ENCODE results near the gene PPME1.

PPME1 gene

DNA sequence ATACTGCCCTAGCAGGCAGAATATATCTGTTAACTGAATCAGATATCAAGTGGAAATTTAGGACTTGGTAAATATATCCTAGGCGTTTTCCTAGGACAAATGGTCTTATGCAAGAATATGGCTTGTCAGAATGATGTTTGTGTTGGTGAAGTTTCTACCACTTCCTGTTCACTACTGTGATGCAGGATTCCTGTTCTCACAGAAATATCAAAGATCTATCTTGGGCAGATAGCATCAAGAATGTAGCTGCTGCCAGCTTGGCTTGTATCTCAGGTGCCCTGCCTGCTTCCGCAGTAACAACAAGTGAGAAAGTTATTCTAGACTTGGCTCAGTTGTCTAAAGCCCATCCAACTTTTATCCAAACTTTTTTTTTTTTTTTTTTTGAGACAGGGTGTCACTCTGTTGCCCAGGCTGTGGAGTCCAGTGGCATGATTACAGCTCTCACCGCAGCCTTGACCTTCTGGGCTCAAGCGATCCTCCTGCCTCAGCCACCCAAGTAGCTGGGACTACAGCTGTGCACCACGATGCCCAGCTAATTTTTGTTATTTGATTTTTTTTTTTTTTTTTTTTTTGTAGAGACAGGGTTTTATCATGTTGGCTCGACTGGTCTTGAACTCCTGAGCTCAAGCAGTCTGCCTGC, 61.3 kb downstream of the PPME1 start:
- H3K36me3 ChIP-seq: peaks cover 67 to 96% (median 87%) of the 10 kb centered on the region in 11 experiments
- no peak overlapping the region for H3K27ac ChIP-seq
- no peaks in the 10 kb centered on the region for H3K27me3 ChIP-seq

DNA sequence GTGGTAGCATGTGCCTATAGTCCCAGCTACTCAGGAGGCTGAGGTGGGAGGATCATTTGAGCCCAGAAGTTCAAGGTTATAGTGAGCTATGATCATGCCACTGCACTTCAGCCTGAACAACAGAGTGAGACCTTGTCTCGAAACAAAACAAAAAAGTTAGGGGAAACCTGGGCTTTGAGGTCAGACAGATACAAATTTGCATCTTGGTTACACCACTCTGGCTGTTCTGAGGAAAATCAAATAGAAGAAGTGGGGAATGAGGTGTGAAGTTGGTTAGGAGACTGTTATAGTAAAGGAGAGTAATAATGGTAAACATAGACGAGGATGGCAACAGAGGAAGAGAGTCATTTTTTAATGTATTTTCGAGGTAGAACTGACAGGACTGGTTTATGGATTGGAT, 62.6 kb downstream of the PPME1 start:
- peaks cover 79 to 99% (median 96%) of the 10 kb centered on the region in 11 experiments for H3K36me3 ChIP-seq
- peaks cover 0 to 3% (median 0%) of the 10 kb centered on the region in 10 experiments; a peak in 2 of 20 replicates for H3K4me1 ChIP-seq
- no peak overlapping the region for H3K4me3 ChIP-seq
- no peak overlapping the region for H3K4me2 ChIP-seq
- no peaks in the 10 kb centered on the region for H3K27me3 ChIP-seq
- H3K9ac ChIP-seq: no peak overlapping the region
- TF ChIP-seq Cebpa-rat (IDR thresholded peaks at IDR 0.05): no peak
- H3K9me3 ChIP-seq (replicated peaks in 1 of 11): no peaks in the 10 kb centered on the region
- no peak overlapping the region for H3K27ac ChIP-seq
- no peaks in the 10 kb centered on the region for H4K20me1 ChIP-seq

More for the DNA sequence above, 61.3 kb downstream of the PPME1 start:
- H4K20me1 ChIP-seq: no peaks in the 10 kb centered on the region
- no peak for TF ChIP-seq Cebpa-rat (IDR thresholded peaks at IDR 0.05)
- peaks cover 0 to 3% (median 0%) of the 10 kb centered on the region in 10 experiments; a peak in 2 of 20 replicates for H3K4me1 ChIP-seq
- no peak overlapping the region for H3K9ac ChIP-seq
- H3K4me3 ChIP-seq: no peak overlapping the region
- H3K9me3 ChIP-seq (replicated peaks in 1 of 11): no peaks in the 10 kb centered on the region
- H3K4me2 ChIP-seq: 0 out of 22 replicates have a peak overlapping the region, but pooled peaks of 1 of the 11 experiments have one; percentile 7

DNA sequence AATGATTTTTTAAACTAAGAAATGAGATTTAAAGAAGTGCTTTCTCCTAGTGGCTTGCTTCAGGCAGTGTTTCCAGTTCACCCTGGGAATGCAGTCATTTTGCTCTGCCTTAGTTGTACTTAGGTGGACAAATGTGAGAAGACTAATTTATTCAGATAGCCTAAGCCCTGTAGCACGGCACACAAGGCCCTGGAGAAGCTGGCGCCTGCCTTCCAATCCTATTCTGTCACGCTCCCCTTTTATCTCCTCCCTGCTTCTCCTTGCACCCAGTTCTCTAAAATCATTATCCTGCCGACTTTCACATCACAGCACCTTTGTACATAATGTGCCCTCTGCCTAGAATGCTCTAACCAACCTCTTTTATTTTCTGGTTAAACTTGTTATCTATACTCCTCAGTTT, 64.0 kb downstream of the PPME1 start:
- no peaks in the 10 kb centered on the region for H3K27me3 ChIP-seq

DNA sequence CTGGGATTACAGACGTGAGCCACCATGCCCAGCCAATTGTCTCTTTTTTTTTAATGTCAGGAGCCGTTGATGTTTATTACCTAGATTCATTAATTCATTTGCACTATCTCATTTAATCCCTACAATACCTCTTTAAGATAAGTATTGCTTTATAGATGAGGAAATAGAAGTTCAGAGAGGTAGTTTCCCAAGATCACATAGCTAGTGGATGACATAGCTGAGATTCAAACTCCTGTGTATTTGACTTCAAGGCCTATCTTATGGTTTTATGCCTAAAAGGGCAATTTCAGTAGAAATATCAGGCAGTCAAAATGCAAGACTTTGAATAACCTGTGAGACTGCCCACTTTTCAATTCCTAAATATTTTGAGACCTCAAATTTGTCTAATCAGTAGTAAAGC, 66.5 kb downstream of the PPME1 start:
- Histone ChIP-seq H4K20me1 (no peaks in the 10 kb centered on the region), H3K4me1 (no peaks in the 10 kb centered on the region; a peak in 1 of 20 replicates), H3K4me2 (no peak overlapping the region), H3K9me3 (replicated peaks in 1 of 11) (no peaks in the 10 kb centered on the region), H3K27me3 (no peaks in the 10 kb centered on the region), H3K9ac (no peak overlapping the region), H3K4me3 (no peak overlapping the region), H3K27ac (no peak overlapping the region), H3K36me3 (peaks cover 86 to 100% (median 97%) of the 10 kb centered on the region in 11 experiments)
- no peak for TF ChIP-seq Cebpa-rat (IDR thresholded peaks at IDR 0.05)

More for the DNA sequence above, 64.0 kb downstream of the PPME1 start:
- peaks cover 0 to 3% (median 0%) of the 10 kb centered on the region in 10 experiments; a peak in 2 of 20 replicates for H3K4me1 ChIP-seq
- no peak overlapping the region for H3K9ac ChIP-seq
- no peak overlapping the region for H3K4me2 ChIP-seq
- no peaks in the 10 kb centered on the region for H4K20me1 ChIP-seq
- TF ChIP-seq Cebpa-rat (IDR thresholded peaks at IDR 0.05): no peak
- no peaks in the 10 kb centered on the region for H3K9me3 ChIP-seq (replicated peaks in 1 of 11)
- no peak overlapping the region for H3K4me3 ChIP-seq
- no peak overlapping the region for H3K27ac ChIP-seq
- H3K36me3 ChIP-seq: peaks cover 89 to 100% (median 99%) of the 10 kb centered on the region in 11 experiments

DNA sequence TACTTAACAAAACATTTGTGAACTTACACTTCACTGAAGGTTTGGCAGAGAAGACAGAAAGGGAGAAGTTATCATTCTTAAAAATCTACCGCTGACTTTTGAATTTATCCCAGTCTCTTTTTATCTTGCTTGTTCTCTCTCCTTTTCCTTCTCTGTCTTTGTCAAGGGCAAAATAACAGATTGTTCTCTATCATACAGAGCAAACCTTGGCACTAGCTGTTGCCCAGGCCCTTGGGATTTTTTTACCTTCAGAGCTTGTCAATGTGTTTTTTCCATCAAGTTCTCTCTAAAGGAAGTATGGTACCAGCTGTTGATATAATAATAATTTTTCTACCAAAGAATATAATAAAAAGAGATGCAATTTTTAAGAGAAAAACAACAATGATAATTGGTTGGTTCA, 67.2 kb downstream of the PPME1 start:
- Histone ChIP-seq H4K20me1 (no peaks in the 10 kb centered on the region), H3K4me2 (no peak overlapping the region), H3K4me3 (no peak overlapping the region), H3K27ac (no peak overlapping the region), H3K9me3 (replicated peaks in 1 of 11) (no peaks in the 10 kb centered on the region), H3K4me1 (no peaks in the 10 kb centered on the region), H3K9ac (no peak overlapping the region), H3K27me3 (no peaks in the 10 kb centered on the region), H3K36me3 (peaks cover 84 to 100% (median 96%) of the 10 kb centered on the region in 11 experiments)
- TF ChIP-seq Cebpa-rat (IDR thresholded peaks at IDR 0.05): no peak

DNA sequence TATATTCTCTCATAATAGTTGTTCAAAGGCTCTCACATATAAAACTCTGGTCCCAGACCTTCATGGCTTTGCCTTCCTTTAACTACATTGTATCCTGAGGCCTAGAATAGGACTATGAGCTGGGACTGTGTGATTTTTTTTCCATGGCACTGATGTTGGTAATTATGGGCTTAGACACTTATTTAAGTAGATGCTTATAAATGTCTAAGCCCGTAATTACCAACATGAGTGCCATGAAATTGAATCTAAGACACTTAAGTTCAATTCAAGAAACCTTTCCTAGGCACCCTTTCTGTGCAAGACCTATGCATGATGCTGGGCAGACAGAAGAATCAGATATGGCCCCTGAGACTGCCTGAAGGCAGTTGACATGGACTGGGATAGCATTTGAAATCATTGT, 77.4 kb downstream of the PPME1 start:
- Histone ChIP-seq H3K4me1 (no peaks in the 10 kb centered on the region), H3K27me3 (no peaks in the 10 kb centered on the region), H3K9me3 (replicated peaks in 1 of 11) (no peaks in the 10 kb centered on the region), H3K27ac (no peak overlapping the region), H3K9ac (no peak overlapping the region), H3K36me3 (peaks cover 89 to 100% (median 95%) of the 10 kb centered on the region in 11 experiments), H4K20me1 (no peaks in the 10 kb centered on the region), H3K4me2 (no peak overlapping the region), H3K4me3 (no peak overlapping the region)
- no peak for TF ChIP-seq Cebpa-rat (IDR thresholded peaks at IDR 0.05)

DNA sequence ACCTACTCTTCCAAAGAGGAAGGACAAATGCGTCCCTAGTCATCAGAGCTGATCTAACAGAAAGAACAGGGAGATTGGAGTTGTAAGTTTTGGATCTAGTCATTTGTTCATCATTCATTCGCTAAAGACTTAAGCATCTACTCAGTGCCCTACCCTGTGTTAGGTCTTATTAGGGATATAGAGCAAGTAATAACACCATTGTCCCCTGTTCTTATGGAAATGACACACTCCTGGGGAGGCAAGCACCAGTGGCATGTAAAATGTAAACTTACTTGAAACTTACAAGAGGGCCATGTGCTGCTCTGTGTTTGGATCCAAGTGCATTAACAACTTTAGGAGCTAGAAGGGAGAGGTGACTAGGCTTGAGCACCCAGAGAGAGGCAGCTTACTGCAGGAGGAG, 78.4 kb downstream of the PPME1 start:
- Histone ChIP-seq H3K36me3 (peaks cover 92 to 100% (median 96%) of the 10 kb centered on the region in 11 experiments), H3K4me2 (no peak overlapping the region), H3K4me1 (no peaks in the 10 kb centered on the region), H3K27ac (no peak overlapping the region), H3K4me3 (no peak overlapping the region), H3K9ac (no peak overlapping the region), H4K20me1 (no peaks in the 10 kb centered on the region), H3K27me3 (no peaks in the 10 kb centered on the region), H3K9me3 (replicated peaks in 1 of 11) (no peaks in the 10 kb centered on the region)
- TF ChIP-seq Cebpa-rat (IDR thresholded peaks at IDR 0.05): no peak

DNA sequence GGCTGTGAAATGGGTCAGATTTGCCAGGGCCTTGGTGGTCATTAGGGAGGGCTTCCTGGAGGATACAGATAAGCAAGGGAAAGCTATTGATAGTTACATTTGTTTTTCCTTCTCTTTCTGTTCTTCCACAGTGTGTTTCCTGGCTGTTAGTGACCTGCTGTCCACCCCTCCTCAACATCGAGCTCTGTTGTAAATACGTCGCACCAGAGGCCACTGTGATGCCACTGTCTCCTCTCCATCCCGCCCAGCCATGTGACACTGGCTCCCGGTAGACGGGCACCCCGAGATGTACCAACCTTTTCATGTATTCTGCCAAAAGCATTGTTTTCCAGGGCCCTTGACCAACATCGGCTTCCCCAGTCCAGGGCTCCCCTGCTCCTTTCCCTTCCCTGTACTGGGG, 82.3 kb downstream of the PPME1 start:
- H4K20me1 ChIP-seq: no peaks in the 10 kb centered on the region
- no peaks in the 10 kb centered on the region for H3K4me1 ChIP-seq
- no peak overlapping the region for H3K27ac ChIP-seq
- no peaks in the 10 kb centered on the region for H3K27me3 ChIP-seq
- H3K4me3 ChIP-seq: no peak overlapping the region
- no peak overlapping the region for H3K4me2 ChIP-seq
- no peaks in the 10 kb centered on the region for H3K9me3 ChIP-seq (replicated peaks in 1 of 11)
- peaks cover 66 to 88% (median 77%) of the 10 kb centered on the region in 11 experiments for H3K36me3 ChIP-seq
- no peak for TF ChIP-seq Cebpa-rat (IDR thresholded peaks at IDR 0.05)
- peak overlapping the region in 1 of 11 experiments; percentile 12; a peak in 1 of 22 replicates for H3K9ac ChIP-seq

DNA sequence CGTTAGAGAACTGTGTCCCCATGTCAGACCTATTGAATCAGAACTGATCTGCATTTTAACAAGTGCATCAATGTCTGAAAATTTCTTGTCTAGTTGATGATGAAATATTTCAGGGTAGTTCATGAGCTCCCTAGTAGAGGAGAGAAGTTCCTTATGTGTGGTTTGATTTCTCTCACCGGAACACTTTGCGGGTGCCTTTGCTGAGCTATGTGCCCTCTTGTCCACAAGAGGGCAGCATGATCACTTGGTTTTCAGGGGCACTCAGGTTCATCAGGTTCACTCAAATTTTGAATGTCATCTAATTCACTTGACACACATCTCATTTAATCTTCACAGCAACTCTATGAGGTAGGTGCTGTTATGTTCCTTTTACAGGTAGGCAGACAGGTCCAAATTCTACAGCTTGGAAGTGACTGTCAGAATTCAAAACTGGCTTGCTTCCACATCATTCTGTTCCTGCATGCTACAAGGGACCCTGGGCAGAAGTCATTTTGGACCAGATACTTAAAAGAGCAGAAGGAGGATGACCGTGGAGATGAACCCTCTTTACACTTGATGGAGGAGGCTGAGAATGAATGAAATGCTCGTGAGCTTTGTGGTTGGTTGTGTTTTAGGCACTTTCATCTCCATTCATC, 84.8 kb downstream of the PPME1 start:
- no peak overlapping the region for H3K9ac ChIP-seq
- no peaks in the 10 kb centered on the region for H3K27me3 ChIP-seq
- H3K27ac ChIP-seq: no peak overlapping the region
- H3K4me3 ChIP-seq: no peak overlapping the region
- TF ChIP-seq Cebpa-rat (IDR thresholded peaks at IDR 0.05): no peak
- H3K4me2 ChIP-seq: no peak overlapping the region
- H3K9me3 ChIP-seq (replicated peaks in 1 of 11): peaks cover 3 to 9% (median 5%) of the 10 kb centered on the region in 11 experiments
- H3K36me3 ChIP-seq: peaks cover 41 to 63% (median 53%) of the 10 kb centered on the region in 11 experiments
- no peaks in the 10 kb centered on the region for H4K20me1 ChIP-seq
- H3K4me1 ChIP-seq: no peaks in the 10 kb centered on the region
